Activated T-helper 1 cell treated with anti-CD3 and anti-CD28 coated beads, Interleukin-2, amount 50 U/mL, for 16 hours (primary cell): Measurements from ENCODE around the gene LSM3.
A peak's percentile ranks its signal among the peaks of the same experiment; 100 is the strongest.

ENCODE experiments used
- DNase-seq, 2 donors: peaks; one replicate each; pipeline ENCODE4 v3.0.0-alpha.2; 2020; ENCODE audit warnings: low read depth in 1 of 2, low spot score in 1 of 2

The LSM3 gene

DNA sequence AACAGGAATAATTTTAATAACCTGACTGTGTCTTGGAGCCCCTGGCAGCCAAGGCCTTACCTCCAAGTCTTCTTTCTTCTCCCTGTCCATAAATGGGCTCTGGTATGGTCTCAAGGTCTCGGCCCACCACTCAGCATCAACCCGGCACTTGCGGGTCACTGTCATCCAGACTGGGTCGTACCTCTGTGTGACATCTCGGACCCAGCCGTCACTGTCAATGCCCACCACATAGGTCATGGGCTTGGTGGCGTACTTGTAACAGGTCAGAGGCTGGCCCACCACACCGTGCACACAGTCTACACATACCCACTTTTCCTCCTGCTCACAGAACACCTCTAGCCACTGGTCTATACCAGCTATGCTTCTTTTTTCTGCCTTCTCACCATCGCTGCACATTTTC lies 20.7 kb upstream of the LSM3 start:
- DNase-seq = no peak

DNA sequence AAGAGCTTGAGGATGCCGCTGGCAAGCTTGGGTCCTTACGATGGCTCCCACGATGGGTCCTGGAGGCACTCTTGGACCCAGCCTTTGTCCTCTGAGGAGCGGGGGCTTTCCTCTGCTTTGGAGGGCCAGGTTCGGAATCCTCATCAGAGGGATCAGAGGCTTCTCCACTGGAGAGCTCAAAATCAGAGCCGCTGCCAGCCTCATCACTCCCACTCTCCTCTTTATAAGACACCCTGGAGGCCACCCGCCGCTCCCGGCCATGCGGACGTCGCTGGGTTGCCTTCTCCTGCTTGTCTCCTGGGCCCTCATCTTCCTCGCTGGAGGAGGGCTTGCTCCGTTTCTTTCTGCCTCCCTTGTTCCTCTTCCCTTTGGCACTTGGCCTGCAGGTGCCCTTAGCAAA lies 20.2 kb upstream of the LSM3 start:
- DNase-seq = no peak

DNA sequence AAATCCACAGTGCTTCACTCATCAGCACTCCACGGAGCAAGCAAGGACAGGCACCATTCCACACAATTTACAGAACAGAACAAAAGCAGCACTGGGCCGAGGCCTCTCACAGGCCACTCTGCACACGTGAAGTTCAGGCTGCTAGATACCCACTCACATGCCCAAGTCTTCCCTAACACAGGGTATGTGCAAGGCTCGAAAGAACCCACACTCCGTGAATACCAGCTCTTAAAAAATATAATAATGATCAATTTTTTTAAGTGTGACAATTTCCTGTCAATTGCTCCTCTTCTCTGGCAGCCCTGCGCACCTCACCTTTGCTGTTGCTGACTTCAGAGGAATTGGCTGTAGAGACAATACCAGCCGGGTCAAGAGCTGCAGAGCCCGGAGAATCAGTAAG lies 19.2 kb upstream of the LSM3 start:
- no peak for DNase-seq

DNA sequence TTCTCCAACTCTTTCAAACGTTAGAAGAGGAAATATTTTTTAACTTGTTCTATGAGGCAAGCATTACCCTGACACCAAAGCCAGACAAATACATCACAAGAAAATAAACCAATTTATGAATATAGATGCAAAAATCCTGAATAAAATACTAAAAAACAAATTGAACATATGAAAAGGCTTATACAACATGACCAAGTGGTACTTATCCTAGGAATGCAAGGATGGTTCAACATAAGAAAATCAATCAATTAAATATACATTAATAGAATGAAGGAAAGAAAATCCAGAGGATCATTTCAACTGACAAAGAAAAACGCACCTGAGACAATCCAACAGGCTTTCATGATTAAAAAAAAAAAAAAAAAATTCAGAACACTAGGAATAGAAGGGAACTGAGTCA lies 17.3 kb upstream of the LSM3 start:
- DNase-seq = no peak

DNA sequence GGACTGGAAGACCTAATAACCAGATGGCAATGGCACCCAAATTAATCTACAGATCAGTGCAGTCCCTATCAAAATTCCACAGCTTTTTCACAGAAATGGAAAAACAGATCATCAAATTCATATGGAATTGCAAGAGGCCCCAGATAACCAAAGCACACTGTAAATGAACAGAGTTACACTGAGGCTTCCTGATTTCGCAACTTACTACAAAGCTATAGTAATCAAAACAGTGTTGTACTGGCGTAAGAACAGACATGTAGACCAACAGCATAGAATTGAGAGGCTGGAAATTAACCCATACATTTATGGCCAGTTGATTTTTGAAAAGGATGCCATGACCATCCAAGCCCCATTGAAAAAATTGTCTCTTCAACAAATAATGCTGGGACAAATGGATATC lies 16.4 kb upstream of the LSM3 start:
- DNase-seq = no peak

DNA sequence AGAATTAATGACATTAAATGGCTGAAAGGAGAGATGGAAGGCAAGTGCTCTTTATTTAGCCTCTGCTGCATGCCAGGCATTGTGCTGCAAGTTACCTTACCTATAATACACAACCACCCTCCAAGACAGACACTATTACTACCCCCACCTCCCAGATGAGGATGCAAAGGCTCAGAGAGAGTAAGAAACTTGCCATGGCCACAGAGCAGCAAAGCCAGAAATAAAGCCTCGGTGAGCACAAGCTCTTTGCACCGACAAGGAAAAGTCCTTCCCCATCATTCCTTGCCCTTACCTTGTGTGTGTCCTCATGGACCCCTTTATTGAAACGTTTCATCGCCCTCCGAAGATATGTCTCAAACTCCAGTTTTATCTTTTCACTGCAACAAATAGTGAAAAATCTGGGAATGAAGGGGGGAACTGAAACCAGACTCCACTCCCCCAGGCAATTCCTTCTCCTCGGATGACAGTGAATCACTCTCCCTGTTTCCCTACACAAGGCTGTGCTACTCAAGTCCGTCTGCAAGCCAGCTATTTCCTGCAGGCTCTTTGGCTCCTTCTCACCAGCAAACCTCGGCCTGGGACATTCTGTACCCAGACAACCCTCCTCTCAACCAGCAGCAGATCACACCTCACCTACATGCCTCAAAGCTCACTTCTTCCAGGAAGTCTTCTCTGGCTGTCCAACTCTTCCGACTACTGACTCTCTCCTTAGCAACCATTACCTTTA lies 11.6 kb upstream of the LSM3 start:
- no peak for DNase-seq

DNA sequence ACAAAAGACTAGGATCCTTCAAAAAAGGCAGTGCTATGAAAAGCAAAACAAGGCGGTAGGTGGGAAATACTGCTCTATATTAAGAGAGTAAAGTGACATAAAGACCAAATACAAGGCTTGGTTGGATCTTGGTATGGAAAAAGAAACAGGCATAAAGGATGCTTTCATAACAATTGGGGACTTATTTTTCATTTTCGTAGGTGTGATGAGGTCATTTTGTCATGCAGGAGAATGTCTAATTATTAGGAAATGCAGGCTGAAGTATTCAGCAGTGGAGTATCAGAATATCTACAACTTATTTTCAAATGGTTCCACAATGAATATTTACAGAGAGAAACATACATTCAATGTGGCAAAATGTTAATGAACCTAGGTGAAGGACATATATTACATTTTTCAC lies 9.2 kb upstream of the LSM3 start:
- no peak for DNase-seq

DNA sequence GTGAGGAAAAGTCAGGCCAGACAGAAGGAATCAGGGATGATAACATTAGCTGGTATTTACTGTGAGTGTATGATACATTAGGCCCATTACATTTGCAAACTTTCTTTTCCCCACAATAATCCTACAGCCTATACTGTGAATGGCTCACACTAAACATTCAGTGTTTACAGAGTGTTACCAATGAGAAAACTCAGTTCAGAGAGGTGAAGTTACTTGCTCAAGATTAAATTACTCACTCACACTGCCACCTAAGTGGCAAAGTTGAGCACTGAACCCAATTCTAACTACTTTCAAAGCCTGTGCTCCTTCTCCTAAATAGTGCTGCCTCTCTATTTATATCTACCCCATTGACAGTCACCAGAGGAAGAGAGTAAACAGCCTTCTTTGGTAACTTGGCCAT lies 8.7 kb upstream of the LSM3 start:
- DNase-seq = no peak

DNA sequence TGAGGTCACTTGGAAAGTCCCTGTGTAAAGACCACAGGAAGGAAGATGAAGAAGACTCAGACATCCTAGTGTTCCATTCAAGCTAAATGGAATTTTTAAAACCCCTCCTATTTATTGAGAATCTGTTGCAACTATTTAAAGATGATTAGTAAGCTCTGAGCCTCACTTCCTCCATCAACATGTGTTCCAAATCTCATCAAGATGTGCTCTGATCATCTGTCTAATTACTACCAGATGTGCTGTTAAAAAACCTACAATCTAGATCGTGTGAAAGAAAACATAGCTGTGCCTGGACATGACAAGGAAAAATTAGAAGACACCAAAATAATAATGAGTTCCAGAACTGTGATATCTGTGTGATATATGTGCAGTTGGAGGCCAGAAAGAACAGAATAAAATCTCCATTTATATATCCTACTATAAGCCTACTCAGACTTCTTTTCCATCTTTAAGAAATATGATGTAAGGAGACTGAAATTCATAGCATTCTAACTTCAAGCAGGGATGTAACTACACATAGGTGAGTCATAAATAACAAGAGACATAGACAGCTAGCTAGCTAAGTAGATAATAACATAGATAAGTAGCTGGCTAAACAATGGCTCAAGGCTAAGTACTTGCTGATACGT lies 8.0 kb upstream of the LSM3 start:
- DNase-seq = no peak

DNA sequence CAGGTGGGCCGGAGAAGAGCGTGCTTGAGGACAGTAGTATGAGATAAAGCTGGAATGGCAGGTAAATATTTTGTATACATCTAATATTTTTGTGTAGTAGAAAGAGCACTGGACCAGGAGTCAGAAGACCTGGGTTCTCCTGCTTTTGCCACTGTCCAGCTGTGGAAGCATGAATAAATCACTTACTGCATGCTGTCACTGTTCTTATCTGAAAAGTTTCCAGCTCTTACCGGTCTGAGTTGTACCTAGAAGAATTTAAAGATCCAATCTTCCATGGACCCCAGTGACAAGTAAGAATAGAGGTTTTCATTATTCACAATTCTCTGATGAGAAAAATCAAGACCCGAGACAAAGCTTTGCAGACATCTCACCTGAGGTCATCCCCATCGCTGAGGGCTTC lies 6.1 kb upstream of the LSM3 start:
- DNase-seq = no peak

DNA sequence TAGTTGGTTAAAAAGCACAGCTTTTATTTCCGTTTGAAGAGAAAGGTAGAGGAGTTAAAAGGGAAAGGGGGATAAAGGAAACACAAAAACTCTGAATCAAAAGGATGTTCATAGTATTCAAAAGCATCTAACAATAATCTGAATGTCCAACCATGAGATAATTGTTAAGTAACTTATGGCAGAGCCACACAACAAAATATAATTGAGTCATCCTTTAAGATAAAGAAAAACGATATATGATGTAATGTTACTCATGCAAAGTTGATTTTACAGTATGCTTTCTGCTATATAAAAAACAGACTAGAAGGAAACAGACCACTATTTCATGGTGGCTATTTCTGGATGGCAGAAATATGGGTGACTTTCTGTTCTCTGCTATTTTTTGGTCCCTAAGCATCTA lies 4.1 kb upstream of the LSM3 start:
- DNase-seq = no peak

DNA sequence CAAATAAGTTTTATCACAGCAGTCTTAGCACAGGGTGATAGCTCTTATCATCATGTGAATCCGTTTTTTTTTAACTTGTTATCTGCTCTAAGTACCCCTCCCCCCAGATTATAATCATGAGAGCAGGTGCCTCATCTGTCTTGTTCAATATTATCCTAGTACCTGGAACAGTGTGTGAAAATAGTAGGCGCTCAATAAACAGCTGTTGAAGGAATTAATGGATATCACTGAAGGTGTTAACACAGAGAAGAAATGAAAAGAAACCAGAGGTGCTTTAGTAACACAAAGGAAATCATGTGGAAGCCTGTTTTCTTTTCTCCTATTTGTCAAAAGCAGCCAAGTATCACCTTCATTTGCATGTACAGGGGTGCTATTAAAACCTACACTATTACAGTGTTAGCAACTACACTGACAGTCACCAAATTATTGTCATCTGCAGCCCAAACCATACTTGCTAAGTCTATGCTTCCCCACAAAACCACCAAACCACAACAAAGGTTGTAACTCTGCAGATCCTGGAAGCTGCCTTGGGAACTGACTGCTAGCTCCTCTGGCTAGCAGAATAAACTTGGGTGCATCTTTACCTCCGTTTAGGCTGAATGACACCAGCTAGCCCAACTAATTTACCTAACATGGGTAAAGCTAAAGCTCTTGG lies 3.1 kb upstream of the LSM3 start:
- peak; percentile 22 to 29 for DNase-seq

DNA sequence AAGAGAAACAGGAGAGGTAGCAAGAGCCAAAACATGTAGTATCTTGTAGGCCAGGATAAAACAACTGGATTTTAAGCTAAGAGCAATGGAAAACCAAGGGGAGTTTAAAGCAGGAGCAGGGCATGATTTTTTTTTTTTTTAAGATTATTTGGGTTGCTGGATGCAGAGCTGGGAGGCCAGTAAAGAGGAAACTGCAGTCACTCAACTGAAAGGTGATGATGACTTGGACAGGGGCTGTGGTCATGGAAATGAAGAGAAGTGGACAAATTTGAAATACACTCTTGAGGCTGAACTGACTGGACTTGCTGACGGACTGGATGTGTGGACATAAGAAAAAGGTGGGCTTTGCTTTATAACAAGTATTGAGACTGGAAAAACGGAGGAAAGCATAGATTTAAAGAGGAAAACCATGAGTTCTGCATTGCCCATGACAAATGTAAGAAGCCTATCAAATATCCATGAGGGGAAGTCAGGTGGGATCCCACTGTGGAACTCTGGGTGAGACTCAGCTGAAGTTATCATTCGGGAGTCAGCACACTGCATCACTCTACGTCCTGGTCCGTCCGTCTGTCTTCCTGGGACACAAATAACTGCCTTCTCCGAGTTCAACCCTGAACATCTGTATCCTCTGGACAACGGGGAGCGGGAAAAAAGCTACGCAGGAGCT lies 904 bp upstream of the LSM3 start:
- DNase-seq = no peak

DNA sequence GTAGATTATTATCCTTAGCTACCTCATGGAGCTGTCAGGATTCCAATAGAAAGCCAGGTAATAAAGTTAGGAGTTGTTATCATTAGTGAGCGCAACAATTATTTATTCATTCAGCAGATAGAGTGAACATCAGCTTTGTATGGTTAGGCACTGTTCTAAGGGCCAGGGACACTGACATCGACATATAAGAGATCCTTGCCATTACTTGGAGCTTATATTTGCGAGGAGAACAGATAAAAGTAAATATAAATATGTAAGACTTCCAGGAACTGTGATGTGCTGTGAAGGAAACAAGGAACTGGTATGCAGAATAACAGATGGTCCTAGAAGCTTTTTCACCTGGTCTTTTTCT lies 473 bp downstream of the LSM3 start:
- DNase-seq = no peak

DNA sequence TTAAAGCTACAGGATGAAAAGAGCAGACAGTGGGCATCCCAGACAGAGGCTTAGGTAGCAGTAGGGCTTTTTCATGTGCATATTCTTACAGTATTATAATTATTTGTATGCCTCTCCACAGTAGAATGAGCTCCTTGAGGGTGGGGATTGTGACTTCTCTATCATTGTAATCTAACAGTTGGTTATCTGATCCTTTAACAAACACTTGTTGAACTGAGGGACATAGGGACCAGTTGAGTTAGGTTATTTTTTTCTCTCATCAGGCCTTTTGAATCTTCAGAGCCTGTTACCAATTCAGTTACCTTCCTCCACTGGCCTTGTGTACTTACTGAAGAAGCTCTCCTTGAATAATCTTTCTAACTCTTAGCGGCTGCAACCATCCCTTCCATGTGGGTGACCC lies 1.2 kb downstream of the LSM3 start:
- no peak for DNase-seq

DNA sequence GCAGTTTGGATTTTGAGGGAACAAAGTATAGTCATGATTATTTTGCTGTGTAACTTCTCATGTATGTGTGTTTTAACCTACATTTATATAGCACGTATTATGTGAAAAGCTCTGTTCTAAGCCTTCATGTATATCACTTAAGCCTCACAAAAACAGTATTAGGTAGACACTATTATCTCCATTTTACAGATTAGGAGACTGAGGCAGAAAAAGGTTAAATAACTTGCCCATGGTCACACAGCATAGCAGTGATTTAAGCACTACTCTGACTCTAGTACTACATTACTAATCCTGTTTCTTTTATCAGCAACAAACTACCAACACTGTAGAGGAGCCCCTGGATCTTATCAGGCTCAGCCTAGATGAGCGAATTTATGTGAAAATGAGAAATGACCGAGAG lies 2.6 kb downstream of the LSM3 start:
- DNase-seq = no peak

DNA sequence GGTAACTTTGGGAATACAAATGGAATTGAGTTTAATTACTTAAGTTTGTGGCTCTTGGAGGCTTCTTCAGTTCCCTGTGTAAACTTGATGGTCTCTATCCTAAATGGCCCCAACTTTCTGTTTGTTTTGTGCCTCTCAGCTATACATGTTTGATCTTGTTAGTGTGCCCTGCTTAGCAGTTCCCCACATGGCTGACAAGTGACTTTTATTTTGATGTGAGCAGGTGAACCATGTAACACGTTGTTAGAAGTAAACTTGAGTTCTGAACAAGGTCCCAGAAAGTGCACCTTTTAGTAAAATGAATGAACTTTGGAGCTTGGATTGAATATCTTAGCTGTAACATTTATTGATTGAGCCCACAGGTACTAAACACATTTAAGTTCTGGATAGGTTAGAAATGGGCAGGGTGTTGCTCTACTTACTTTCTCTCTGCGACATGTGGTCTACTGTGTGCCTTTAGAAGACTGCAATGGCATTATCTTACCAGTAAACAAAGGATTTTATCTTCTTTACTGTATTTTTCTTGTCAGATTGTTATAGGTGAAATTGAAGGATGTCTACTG lies 4.5 kb downstream of the LSM3 start:
- DNase-seq = no peak

DNA sequence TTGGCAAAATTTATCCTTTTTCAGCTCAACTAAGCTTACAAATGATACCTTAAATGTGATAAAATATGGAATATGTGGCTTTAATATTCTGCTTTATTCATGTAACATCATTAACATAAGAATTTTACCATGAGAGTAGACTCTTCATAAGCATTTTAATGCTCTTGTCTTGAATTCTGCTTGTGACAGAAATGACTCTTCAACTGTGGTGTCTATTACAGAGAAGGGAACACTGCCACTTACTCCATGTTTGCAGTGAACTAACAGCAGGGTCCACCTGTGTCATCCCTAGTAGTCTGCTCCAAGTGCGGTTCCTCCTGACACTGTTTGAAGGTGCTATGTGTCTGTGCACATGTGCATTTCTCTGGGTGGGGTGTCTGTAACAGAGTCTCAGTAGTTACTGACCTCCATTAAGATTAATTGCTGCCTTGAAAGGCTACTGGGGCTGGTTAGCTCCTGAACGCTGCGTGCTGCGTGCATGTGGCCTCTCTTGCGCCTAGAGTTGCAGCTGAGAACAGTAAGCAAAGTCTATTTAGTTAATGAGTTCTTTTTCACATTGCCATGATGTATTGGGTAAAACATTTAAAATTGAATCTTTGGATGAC lies 8.3 kb downstream of the LSM3 start:
- DNase-seq = no peak

DNA sequence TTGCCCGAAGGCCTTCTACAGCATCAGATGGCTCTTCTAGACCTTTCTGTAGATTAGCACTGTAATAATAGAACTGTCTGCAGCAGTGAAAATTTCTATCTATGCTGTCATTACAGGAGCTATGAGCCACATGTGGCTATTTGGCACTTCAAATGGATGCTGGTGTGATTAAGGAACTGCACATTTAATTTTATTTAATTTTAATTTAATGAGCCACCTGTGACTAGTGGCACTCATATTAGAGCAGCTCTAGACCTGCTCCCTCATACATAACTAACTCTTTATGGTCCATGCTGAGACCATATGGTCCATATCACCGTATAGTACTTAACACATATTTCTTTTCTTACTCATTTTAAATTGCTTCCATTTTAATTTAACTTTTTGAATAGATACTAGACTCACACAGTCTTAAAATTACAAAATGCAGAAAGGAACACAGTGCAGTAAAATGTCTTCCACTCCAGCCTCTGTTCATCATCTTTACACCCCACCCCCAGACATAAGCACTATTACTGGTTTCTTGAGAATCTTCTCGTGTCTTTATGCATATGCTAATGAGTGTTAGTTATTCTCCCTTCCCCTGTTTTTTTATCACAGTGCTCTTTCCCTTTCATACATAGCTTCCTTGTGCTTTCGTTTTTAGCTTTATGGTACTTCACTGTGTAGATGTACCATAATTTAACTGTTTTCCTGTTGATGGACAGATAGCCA lies 9.6 kb downstream of the LSM3 start:
- DNase-seq = no peak

DNA sequence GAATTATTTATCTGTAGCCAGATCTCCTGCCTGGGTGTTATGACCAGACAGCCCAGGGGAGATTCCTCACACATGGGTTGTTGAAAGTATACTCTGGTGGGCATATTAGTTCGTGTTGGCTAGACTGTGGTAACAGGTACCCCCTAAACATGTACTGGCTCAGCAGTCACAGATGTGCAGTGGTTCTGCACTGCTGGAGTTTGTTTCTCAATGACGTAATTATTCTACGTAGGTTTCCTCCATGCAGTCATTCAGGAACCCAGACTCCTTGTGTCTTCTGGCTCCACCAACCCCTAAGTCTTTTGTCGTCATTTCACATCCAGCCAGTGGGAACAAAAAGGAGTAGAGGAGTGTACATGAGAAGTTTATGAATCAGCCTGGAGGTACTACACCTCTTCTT lies 16.2 kb downstream of the LSM3 start:
- no peak for DNase-seq

DNA sequence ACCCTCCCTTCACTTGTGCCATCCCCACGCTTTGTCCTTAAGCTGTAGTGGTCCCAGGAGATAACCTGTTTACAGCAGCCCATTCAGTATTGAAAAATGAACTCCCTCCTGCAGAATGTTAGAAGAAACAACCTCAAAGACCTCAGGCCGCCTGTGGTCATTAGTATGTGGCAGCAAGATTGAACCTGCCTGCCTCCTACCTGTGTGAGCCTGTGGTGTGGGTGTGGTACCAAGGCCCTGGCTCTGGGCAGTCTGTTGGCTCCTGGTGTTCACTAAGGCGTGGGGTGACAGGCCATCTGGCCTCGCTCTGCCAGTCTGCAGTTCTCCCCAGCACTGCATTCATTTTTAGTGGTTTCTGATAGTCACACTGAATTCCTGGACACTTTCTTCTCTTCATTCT lies 21.0 kb downstream of the LSM3 start:
- no peak for DNase-seq
